Panc1 (cell line): Measurements from ENCODE around the gene PSMD7.
"Not testable (repeated sequence)": the region's sequence is repeated elsewhere in the genome, so short reads cannot be mapped to it uniquely, and the experiment has no call there.

Source experiments
- POLR2AphosphoS5 ChIP-seq: IDR thresholded peaks from 2 replicates; pipeline ENCODE4 v1.6.1; 2012; ENCODE audit warnings: mild to moderate bottlenecking, low read depth, low read length, moderate library complexity
- SIN3A ChIP-seq: IDR thresholded peaks from 2 replicates; pipeline ENCODE4 v1.6.1; 2012; ENCODE audit warnings: low read depth, mild to moderate bottlenecking, low read length, moderate library complexity, borderline replicate concordance; ENCODE audit not compliant: insufficient read depth
- TCF7L2 ChIP-seq: IDR thresholded peaks from 2 replicates; pipeline ENCODE4 v1.6.1; 2011; ENCODE audit warnings: mild to moderate bottlenecking, low read depth, low read length, inconsistent platforms
- TF ChIP-seq, protein P1 (sequence below), 2 experiments: IDR thresholded peaks; 2 replicates each; pipeline ENCODE4 v1.6.1; 2011 to 2012; ENCODE audit warnings: low read depth in 2 of 2, control low read depth in 1 of 2, low read length in 1 of 2, mild to moderate bottlenecking in 1 of 2, moderate library complexity in 1 of 2; ENCODE audit not compliant: insufficient read depth in 1 of 2
- TF ChIP-seq, protein P2 (sequence below): fragments of 450-650 bp; IDR thresholded peaks from 2 replicates; pipeline ENCODE4 v1.5.1; 2017; ENCODE audit warnings: mild to moderate bottlenecking

DNA sequence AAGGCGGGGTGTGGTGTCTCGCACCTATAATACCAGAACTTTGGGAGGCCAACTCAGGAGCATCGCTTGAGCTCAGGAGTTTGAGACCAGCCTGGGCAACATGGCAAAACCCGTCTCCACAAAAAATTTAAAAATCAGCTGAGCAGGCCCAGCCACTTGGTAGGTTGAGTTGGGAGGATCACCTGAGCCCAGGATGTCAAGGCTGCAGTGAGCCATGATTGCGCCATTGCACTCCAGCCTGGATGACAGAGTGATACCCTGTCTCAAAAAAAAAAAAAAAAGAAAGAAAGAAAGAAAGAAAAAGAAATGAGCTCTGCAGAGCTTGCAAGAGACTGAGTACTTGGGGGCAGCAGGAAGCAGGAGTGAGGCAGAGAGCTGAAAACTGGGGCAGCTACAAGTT lies 28.2 kb downstream of the PSMD7 start:
- TF ChIP-seq, protein P1, sequence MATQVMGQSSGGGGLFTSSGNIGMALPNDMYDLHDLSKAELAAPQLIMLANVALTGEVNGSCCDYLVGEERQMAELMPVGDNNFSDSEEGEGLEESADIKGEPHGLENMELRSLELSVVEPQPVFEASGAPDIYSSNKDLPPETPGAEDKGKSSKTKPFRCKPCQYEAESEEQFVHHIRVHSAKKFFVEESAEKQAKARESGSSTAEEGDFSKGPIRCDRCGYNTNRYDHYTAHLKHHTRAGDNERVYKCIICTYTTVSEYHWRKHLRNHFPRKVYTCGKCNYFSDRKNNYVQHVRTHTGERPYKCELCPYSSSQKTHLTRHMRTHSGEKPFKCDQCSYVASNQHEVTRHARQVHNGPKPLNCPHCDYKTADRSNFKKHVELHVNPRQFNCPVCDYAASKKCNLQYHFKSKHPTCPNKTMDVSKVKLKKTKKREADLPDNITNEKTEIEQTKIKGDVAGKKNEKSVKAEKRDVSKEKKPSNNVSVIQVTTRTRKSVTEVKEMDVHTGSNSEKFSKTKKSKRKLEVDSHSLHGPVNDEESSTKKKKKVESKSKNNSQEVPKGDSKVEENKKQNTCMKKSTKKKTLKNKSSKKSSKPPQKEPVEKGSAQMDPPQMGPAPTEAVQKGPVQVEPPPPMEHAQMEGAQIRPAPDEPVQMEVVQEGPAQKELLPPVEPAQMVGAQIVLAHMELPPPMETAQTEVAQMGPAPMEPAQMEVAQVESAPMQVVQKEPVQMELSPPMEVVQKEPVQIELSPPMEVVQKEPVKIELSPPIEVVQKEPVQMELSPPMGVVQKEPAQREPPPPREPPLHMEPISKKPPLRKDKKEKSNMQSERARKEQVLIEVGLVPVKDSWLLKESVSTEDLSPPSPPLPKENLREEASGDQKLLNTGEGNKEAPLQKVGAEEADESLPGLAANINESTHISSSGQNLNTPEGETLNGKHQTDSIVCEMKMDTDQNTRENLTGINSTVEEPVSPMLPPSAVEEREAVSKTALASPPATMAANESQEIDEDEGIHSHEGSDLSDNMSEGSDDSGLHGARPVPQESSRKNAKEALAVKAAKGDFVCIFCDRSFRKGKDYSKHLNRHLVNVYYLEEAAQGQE (IDR thresholded peaks at IDR 0.05; ENCODE audit: insufficient read depth in 1 of 2, low read depth in 2 of 2, low read length in 1 of 2): not testable (repeated sequence)
- TF ChIP-seq, protein P2, sequence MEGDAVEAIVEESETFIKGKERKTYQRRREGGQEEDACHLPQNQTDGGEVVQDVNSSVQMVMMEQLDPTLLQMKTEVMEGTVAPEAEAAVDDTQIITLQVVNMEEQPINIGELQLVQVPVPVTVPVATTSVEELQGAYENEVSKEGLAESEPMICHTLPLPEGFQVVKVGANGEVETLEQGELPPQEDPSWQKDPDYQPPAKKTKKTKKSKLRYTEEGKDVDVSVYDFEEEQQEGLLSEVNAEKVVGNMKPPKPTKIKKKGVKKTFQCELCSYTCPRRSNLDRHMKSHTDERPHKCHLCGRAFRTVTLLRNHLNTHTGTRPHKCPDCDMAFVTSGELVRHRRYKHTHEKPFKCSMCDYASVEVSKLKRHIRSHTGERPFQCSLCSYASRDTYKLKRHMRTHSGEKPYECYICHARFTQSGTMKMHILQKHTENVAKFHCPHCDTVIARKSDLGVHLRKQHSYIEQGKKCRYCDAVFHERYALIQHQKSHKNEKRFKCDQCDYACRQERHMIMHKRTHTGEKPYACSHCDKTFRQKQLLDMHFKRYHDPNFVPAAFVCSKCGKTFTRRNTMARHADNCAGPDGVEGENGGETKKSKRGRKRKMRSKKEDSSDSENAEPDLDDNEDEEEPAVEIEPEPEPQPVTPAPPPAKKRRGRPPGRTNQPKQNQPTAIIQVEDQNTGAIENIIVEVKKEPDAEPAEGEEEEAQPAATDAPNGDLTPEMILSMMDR: not testable (repeated sequence)
- not testable (repeated sequence) for TF ChIP-seq POLR2AphosphoS5, SIN3A, TCF7L2
